Motor neuron (in vitro differentiated cells): Measurements from ENCODE around the gene KRT73. TPM values are rescaled to one million over a fixed set of nuclear protein-coding genes. Genes with fewer than 3 reads are reported as not detected.

Source experiments
- ATAC-seq, 8 experiments: fragments of 200-7000 bp; cut with Tn5 transposase; replicated peaks in 6 of 8; 2 replicates each; pipeline ENCODE4 v1.8.0; 2021; ENCODE audit warnings: mild to moderate bottlenecking in 8 of 8, moderate library complexity in 8 of 8
- H3K27ac ChIP-seq, 2 donors: fragments of 250-450 bp; sonication (Bioruptor Pico); 2 replicates each; pipeline ENCODE4 v1.9.0; 2021; ENCODE audit warnings: antibody characterized with exemption in 2 of 2, mild to moderate bottlenecking in 2 of 2, moderate library complexity in 1 of 2
- H3K4me1 ChIP-seq, 2 donors: fragments of 250-450 bp; sonication (Bioruptor Pico); replicated peaks in 1 of 2; 2 replicates each; pipeline ENCODE4 v1.6.1; 2021; ENCODE audit warnings: antibody characterized with exemption in 2 of 2, mild to moderate bottlenecking in 2 of 2, moderate library complexity in 1 of 2
- H3K4me3 ChIP-seq, 5 donors: fragments of 250-450 bp; sonication (Bioruptor Pico); 2 replicates each; pipeline ENCODE4 v1.9.0; 2021; ENCODE audit warnings: antibody characterized with exemption in 5 of 5, mild to moderate bottlenecking in 5 of 5, moderate library complexity in 4 of 5
- WGBS, 10 experiments: fragments of 450-650 bp; shearing (Covaris generic); methylation state at CpG; one replicate each; pipeline ENCODE4 v1.0.0; 2022; 5-methylcytosine and 5-hydroxymethylcytosine counted together
- in situ Hi-C, 9 experiments: fragments of 400-800 bp; cut with MboI; loops; one replicate each; pipeline ENCODE4 v1.15.0; 2021; ENCODE audit warnings: low sequenced_read_pairs in 9 of 9, low pct_unique_long_range_greater_than_20kb in 2 of 9; ENCODE audit not compliant: unreplicated experiment in 9 of 9
- total RNA-seq, 8 experiments: library from RNA; unstranded; fragments of 300-600 nt; gene quantifications; 2 replicates each; pipeline versions ENCODE4 v1.2.3 to v1.2.4, GENCODE V29; 2022

KRT73 gene
- total RNA-seq, 8 experiments from 2014 or later: 0.17 to 0.24 (median 0.21) TPM; not detected in 4

DNA sequence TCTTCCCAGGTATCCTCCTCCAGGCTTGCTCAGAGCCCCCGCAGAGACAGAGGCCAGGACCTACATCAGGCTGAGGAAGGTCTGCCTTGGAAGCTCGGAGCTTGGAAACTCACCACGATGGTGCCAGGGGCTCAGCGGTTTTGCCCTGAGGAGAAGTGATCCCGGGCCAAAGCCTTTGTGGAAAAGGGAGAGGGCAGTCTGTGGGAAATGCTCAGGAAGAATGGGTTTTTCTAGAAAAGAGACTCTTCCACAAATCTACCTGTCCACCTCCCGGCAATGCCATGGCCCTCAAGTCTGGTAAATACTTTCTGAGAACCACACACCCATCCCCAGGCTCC is 25.7 kb upstream of the KRT73 start:
- no peak overlapping the region for H3K27ac ChIP-seq
- WGBS, 10 experiments: 20 to 100% (median 60%) methylated on average over 1 to 4 of the region's 6 CpGs; no CpG with 5 or more reads in 4 of the 10 experiments
- H3K4me1 ChIP-seq: no peaks in the 10 kb centered on the region
- in situ Hi-C loops: no loop called here
- no peak overlapping the region for H3K4me3 ChIP-seq
- no peak for ATAC-seq

DNA sequence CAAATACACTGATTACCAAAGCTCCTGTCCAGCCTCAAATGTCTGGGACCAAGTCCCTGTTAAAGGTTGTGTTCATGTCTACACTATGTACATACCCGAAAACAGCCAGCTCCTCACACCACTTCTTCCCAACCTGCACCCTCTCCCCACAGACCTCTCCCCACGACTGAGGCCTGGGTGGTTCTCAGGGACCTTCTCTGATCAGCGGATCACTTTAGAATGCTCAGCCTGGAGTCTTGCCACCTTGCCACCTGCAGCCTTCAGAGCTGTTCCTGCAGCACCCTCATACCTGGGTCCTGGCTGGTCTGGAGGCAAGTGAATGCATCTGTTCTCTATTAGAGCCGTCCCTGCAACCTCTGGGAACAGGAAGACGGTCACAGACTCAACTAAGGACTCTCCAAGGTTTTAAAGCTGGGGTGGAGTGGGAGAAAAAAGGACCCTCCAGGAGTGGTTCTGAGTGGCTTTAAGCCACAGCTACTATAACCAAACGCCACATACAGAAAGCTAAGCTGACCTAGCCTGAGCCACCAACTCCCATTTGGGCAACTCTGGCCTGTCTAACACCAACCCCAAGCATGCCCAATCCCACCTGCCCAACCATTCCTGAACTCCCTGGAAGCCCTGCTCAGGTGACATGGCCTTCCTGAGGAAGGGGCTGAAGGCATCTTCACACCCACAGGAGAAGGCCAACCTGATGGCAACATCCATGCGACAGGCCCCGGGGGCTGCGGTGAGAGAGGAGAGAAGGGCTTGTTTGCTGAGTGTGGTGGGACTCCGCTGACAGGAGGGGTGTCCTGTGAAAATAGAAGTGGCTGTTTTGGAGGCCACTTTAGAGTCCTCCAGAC is 25.1 kb upstream of the KRT73 start:
- Histone ChIP-seq H3K27ac (no peak overlapping the region), H3K4me3 (no peak overlapping the region), H3K4me1 (no peaks in the 10 kb centered on the region)
- in situ Hi-C loops: no loop called here
- WGBS, 10 experiments: 20 to 65% (median 45%) methylated on average over 1 to 7 of the region's 10 CpGs; no CpG with 5 or more reads in 2 of the 10 experiments
- no peak for ATAC-seq

DNA sequence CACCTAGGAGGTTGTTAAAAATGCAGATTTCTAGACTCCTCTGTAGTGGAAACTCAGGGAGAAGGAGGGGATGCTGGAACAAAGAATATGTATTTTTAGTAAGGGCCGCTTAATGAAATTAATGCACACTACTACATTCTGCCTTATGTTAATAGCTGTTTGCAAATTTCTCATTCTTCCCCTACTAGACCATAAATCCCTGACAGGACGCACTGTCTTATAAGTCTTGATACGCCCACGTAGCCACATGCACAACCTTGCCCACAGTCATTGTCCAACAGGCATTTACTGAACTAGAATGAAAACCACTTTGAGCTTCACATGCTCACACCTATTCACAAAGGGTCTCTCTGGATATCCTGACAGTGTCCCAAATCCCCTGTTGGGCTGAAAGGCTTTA is 23.1 kb upstream of the KRT73 start:
- WGBS, 10 experiments: 0 to 80% (median 50%) methylated on average over 1 to 4 of the region's 4 CpGs; no CpG with 5 or more reads in 3 of the 10 experiments
- Histone ChIP-seq H3K4me3 (no peak overlapping the region), H3K27ac (no peak overlapping the region), H3K4me1 (no peaks in the 10 kb centered on the region)
- ATAC-seq: peak in 2 of 8 experiments; percentile 66 to 73
- in situ Hi-C loops: no loop called here

DNA sequence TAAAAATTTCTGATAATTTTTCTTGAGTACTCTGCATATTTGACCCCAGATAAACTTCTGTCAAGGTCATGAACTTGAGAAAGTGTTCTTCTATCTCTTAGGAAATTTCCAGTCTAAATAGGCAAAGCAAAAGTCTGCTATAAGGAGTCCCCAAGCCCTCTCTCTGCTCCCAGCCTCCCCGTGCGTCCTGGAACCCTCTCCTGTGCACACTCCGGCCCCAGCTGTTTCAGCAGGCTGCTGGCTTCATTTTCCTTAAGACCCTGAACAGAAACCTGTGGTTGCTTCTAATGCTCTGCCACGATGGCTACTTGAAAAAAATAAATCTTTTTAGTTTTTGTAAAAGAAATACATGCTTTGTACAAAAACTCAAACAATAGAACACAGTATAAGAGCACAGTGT is 18.9 kb upstream of the KRT73 start:
- in situ Hi-C loops: no loop called here
- no peak overlapping the region for H3K27ac ChIP-seq
- 0 to 67% (median 35%) methylated on average over 1 to 4 of the region's 4 CpGs; no CpG with 5 or more reads in 1 of the 10 experiments for WGBS, 10 experiments
- no peak for ATAC-seq
- no peaks in the 10 kb centered on the region for H3K4me1 ChIP-seq
- H3K4me3 ChIP-seq: no peak overlapping the region

DNA sequence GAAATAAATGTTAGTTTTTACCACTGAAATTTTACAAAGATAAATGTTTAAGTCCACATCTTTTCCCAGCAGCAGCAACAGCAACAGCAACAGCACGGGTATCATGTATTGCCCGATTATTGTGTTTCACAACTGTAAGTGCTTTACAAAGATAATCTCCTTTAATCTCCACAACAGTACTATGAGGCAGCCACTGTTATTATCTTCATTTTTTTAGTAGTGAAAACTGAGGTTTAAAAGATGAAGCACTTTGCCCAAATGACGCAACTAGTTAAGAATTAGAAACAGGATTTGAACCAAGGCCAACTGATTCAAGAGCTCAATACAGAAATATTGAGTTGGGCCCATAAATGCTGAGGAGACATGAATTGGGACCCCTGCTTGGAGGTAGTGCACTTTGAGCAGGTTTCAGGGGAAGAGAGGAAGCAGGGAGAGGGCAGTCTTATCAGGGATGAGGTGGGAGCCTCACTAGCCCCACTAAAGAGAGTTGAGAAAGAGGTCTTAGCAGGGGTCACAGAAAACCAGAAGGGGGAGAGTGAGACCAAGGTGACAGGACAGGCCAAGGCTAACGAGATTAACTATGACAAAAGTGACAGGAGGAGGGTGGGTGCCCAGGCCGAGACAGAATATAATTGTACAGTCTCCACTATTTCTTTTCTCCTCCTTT is 18.4 kb upstream of the KRT73 start:
- WGBS, 10 experiments: 20 to 100% (median 38%) methylated on average over 1 to 5 of the region's 5 CpGs
- in situ Hi-C loops: no loop called here
- H3K4me3 ChIP-seq: no peak overlapping the region
- no peaks in the 10 kb centered on the region for H3K4me1 ChIP-seq
- no peak for ATAC-seq
- H3K27ac ChIP-seq: no peak overlapping the region

DNA sequence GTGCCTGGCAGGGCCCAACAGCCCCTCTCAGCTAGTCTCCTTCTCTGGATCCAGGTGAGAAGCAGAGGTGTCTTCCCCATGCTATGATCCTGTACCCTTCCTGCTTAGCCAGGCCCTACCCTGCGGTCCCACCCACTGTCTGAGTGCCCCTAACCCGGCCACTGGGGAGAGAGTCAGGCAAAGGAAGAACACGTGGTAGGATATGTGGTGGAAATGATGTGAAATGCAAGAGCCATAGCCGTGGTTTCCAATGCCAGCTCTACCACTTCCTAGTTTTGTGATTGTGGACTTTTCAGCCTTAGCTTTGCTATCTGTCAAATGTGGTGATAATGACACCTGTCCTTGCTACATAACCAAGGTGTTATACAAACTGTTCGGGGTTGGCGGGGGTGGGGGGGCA is 17.8 kb upstream of the KRT73 start:
- ATAC-seq: no peak
- no peak overlapping the region for H3K27ac ChIP-seq
- in situ Hi-C loops: no loop called here
- H3K4me1 ChIP-seq: no peaks in the 10 kb centered on the region
- 39 to 83% (median 62%) methylated on average over 1 to 6 of the region's 6 CpGs; no CpG with 5 or more reads in 4 of the 10 experiments for WGBS, 10 experiments
- H3K4me3 ChIP-seq: no peak overlapping the region

DNA sequence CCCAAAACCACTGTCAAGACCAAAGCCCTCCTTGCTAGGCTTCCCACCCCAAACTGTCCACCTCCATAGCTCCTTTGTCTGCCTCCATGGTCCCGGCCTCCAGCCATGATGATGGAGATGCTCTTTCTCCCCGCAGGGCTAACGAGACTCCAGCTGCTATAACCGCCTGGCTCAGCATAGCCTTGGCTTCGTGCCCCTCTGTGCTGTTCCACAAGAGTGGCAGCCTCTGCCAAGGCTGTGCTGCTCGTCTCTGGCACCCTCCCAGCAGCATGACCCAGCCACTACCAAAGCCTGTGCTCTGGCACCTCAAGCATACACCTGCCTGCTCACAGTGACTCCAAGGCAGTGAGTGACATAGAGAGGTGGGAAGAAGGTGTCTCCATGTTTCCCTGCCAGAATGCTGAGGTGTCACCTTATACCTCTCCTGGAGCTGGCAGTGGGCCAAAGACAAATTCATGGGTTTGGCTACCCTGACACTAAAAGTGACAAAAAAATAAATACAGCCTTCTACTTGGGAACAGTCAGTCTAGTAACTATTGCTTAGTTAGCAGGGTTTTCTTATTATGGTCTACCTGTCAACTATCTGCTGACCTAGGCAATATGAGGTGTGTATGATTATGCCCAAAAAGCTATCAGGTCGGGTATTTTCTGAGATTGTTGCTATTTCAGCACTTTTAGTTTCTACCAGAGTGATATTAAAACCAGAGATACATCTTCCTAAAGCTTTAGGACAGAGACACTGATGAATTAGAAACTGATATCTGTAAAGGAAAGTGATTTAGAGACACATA is 16.1 kb upstream of the KRT73 start:
- Histone ChIP-seq H3K27ac (no peak overlapping the region), H3K4me3 (no peak overlapping the region), H3K4me1 (no peaks in the 10 kb centered on the region)
- in situ Hi-C loops: no loop called here
- no peak for ATAC-seq
- WGBS, 10 experiments: 0 to 69% (median 23%) methylated on average over 1 to 5 of the region's 7 CpGs; no CpG with 5 or more reads in 2 of the 10 experiments

DNA sequence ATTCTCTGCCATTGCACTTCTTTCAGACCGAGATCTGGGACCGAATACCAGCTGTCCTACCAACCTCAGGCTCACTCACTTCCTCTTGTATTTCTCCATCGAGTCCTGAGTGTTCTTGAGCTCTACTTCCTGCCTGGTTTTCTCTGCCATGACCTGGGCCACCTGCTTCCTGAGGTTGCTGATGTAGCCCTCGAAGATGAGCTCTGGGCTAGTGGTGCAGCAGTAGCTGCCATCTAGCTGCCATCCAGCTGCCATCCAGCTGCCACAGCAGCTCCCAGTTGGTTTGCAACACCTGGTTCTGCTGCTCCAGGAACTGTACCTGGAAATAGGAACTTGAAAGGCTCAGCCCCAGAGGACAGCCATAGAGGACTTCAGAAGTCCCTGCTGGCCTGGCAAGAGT is 15.0 kb upstream of the KRT73 start:
- WGBS, 10 experiments: 37 to 80% (median 53%) methylated on average over 1 to 3 of the region's 4 CpGs; no CpG with 5 or more reads in 4 of the 10 experiments
- H3K27ac ChIP-seq: no peak overlapping the region
- no peak overlapping the region for H3K4me3 ChIP-seq
- ATAC-seq: no peak
- H3K4me1 ChIP-seq: no peaks in the 10 kb centered on the region
- in situ Hi-C loops: no loop called here

DNA sequence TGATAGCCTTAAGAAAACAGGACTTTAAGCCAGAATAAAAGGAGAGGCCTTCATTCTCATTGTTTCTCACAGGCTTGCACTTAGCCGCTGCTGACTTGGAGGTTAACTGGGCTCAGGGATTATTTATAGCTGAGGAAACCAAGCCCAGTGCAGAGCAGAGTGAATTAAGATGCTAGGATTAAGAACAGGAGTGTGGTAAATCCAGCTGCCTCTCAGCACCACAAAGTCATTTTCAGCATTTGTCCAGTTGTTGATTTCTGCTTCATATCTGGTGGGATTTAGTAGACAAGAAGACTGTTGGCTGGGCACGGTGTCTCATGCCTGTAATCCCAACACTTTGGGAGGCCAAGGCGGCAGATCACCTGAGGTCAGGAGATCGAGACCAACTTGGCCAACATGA is 14.3 kb upstream of the KRT73 start:
- Histone ChIP-seq H3K27ac (no peak overlapping the region), H3K4me3 (no peak overlapping the region), H3K4me1 (no peaks in the 10 kb centered on the region)
- in situ Hi-C loops: no loop called here
- WGBS, 10 experiments: 47 to 100% (median 57%) methylated on average over 1 to 4 of the region's 4 CpGs; no CpG with 5 or more reads in 5 of the 10 experiments
- ATAC-seq: no peak

DNA sequence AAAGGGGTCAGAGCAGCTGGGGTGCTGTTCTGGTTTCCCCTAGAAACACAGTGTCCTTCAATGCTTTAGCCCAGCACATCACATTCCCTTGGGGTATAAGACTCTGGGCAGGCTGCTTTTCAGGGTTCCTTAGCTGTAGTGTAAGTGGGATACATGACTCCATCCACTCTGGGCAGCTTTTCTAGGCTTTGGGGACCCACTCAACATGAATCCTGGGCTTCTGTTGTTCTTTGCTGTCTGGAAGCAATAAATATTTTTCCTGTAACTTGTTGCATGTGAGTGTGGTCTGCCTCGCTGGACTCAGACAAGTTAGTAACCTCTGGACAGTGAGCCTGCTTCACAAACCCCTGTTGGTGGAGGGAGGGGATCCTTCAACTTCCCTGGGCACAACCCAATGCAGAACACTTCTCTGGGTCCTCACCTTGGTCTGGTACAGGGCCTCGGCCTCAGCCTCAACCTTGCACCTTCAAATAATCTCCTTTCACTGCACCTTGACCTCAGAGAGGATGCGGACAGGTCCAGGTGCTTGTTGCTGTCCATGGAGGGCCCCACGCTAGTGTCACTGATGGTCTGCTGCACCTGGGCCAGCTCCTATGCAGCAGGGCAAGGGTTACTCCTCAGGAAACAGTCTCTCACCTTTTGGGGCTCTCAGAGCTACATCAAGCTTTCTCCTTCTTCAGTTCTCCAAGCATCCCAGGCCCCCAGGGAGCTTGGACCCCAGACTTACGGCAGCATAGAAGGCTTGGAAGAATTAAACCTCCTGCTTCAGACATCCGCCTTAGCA is 13.5 kb upstream of the KRT73 start:
- WGBS, 10 experiments: 0 to 71% (median 47%) methylated on average over 1 to 5 of the region's 6 CpGs; no CpG with 5 or more reads in 2 of the 10 experiments
- in situ Hi-C loops: no loop called here
- no peak overlapping the region for H3K4me3 ChIP-seq

DNA sequence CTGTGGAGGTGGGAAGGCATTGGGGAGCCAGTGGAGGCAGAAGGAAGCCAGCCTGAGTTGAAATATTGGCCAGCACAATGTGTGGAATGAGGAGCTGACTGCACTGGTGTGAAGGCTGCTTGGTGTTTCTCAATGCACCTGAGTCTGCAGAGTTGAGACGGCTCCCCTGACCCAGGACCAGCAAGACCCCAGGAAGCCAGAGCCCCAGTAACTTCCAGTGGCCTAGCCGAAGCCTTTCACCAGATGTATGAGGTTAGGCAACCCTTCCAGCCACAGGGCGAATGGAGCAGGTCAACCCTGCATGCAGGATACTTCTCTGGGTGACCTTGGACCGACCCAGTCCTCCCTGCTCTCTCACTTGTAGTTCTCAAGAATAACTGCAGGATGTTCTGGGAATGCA is 12.9 kb upstream of the KRT73 start:
- WGBS, 10 experiments: 39 to 40% methylated on average over 1 to 3 of the region's 4 CpGs; no CpG with 5 or more reads in 8 of the 10 experiments
- Histone ChIP-seq H3K4me1 (no peaks in the 10 kb centered on the region), H3K4me3 (no peak overlapping the region), H3K27ac (no peak overlapping the region)
- in situ Hi-C loops: no loop called here
- no peak for ATAC-seq

More for the DNA sequence above, 13.5 kb upstream of the KRT73 start:
- no peak for ATAC-seq
- Histone ChIP-seq H3K27ac (no peak overlapping the region), H3K4me1 (no peaks in the 10 kb centered on the region)

DNA sequence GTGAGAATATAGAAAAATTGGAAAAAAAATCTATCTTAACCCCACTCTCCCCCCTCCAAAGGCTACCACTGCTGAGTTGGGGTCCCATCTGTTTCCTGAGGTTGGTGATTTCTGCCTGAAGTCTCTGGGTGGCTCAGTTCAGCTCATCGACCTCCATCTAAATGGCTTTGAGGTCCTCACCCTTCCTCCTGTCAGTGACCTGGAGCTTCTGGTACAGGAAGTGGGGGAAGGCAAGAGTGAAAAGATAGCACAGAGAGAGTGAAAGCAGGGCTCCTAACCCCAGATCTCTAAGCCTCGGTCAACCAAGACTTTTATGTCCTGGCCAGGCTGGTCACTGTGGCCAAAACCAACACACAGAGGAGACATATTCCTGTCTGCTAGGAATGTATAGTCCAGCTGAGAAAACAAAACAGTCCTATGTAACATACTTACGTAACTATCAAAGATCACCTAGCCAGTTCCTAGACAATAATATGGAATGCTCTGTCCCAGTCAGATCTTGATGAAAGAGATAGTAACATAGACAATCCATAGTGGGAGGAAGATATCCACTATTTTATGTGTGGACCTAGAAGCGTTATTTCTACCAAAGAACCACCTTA is 12.3 kb upstream of the KRT73 start:
- in situ Hi-C loops: no loop called here
- ATAC-seq: no peak
- WGBS, 10 experiments: 0 to 80% (median 62%) methylated on average over 1 to 3 of the region's 4 CpGs; no CpG with 5 or more reads in 3 of the 10 experiments
- Histone ChIP-seq H3K4me1 (no peaks in the 10 kb centered on the region), H3K4me3 (no peak overlapping the region), H3K27ac (no peak overlapping the region)
